ENCODE results near the gene ZNF471.

The ZNF471 gene

DNA sequence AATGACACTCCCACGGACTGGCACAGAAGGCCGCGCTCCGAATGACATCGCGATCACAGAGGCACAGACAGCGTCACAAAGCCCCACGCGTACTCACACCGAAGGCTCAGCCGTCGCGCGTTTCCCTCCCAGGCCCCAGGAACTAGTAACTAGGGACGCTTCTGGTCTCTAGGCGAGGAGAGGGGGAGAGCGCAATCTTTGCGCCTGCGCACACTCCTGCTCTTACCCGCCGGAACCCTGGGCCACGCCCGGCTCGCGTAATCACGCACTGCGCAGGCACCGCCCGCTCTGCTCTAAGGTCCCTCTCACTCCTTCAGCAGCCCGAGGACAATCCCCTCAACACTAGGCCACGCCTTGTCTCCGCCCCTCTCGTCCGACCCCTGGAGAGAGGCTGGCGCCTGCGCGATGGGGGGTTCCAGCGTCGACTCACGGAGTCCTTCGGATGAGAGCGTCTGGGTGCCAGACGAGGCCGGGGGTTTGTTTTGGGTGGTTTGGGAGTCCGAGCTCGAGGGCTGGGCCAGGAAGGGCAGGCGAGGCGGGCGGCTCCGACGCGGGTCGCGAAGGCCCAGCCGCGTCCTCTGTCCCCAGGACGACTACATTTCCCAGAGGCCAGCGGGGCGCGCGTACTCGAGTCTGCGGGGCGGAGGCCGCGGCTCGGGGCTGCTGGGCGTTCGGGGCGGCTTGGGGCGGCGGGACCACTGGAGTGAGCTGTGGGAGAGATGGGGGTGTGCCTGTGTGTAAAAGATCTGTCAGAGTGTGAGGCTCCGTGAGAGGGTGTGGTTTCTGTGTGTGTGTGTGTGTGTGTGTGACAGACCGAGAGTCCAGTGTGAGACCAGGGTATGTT lies at the start of gene ZNF471:
Gene ZNF471 (plus strand): TSS at position 410 of the 844 bp plus-strand sequence. CDS start 3,717 bp downstream, outside the sequence.
- DNase-seq (ENCODE audit: low spot score), result peak; percentile 98

GRCh38 chr19:56474308-56474707 lies 33.3 kb upstream of the ZNF471 start:
- no peak for DNase-seq (ENCODE audit: low spot score)

DNA sequence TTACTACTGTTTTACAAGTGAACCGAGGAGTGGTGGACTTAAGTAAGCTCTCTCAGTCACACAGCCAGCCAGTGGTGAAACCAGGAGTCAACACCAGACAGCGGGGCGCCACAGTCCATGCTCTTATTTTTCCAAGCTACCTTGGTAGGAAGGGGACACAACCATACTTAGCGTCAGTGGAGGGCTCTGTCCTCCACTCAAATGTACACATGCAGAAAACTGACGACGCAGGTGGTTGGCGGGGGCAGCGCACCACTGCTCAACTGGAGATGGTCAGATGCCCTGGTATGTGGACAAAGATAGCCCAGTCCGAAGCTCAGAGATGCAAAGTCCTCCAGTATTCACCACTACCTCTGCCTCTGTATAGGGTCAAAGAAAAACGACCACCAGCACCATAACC lies 31.6 kb upstream of the ZNF471 start:
- DNase-seq (ENCODE audit: low spot score), result no peak

- DNase-seq (ENCODE audit: low spot score), result peak; percentile 88
Measured at GRCh38 chr19:56476651-56477428, 30.8 kb upstream of the ZNF471 start, which contains the start of gene ZNF667. Gene ZNF667, minus strand, starts transcription at chr19:56477345. Its CDS starts 14,975 bp downstream, at chr19:56462370.

DNA sequence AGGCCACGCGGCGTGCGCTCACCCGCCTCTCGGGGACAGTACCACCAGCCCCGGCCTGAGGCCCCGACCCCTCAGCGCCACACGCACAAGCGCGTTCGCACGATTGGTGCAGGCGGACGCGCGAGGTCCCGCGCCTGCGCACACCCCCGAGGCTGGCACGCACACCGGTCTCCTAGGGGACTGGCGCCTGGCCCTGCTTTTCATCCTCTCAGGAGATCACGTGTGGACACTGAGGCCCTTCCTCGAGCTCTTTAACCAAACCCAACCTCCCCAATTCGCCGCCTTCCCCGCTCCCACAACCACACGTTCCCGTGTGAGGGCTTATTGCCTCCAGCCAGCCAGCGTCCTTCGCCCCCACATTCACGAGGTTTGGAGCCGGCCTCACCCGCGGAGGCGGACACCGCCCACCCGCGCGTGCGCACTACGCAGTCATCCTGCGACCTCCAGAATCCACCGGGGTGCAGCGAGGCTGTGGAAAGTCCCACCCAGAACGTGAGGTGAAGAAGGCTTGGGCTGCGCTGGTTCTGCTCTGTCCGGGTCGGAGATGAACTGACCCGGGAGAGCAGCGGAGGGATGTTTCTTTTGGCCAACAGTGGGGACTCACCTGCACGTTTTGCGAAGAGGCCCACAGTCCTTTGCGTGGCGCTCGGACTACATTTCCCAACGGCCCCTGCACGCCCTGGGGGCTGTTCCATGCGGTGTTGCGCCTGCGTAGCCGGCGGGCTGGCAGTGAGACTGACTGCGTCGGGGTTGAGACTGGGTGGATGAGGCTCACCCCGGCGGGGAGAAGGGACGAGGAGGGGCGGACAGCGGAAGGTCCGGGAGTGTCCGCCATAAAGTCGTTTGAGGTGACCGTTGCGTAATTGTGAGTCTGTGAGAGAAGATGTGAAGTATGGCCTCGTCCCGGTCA lies 30.0 kb upstream of the ZNF471 start:
- peak; percentile 93 for DNase-seq (ENCODE audit: low spot score)

DNA sequence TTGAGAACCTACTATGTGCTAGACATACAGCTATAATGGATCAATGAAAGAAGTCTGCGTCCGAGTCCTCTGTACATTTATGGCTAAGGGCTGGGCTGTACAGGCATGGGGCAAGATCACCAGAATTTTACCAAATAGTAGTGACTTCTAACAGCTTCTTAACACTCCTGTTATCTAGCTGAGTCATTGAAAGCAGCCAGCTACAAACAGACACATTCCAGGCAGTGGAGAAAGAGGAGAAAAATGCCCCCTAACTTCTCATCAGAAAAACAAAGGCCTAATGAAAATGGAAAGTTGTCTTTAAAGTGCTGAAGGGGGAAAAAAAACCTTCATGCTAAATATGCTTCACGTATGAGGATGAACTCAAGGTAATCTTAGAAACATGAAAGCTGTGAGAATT lies 16.3 kb upstream of the ZNF471 start:
- DNase-seq (ENCODE audit: low spot score), result no peak

DNA sequence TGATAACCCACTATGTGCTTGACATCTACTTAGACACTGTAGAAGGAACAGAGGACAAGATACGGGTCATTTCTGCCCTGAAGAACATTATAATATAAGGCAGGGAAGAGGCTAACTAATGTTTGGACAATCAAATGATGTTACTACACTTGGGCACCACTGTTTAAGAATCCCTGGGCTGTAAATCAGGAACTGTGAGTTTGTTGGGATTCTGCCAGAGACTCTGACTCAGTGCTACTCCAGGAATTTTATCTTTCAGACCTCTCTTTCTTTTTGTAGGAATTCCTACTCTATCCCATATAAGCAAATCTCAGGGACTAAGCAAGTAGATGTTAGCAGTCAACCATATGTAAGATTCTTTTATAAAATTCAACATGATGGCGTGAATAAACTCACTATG lies 3.1 kb upstream of the ZNF471 start:
- peak; percentile 18 for DNase-seq (ENCODE audit: low spot score)

- DNase-seq (ENCODE audit: low spot score), result peak; percentile 6
Measured at GRCh38 chr19:56508290-56508778, 679 bp downstream of the ZNF471 start.

DNA sequence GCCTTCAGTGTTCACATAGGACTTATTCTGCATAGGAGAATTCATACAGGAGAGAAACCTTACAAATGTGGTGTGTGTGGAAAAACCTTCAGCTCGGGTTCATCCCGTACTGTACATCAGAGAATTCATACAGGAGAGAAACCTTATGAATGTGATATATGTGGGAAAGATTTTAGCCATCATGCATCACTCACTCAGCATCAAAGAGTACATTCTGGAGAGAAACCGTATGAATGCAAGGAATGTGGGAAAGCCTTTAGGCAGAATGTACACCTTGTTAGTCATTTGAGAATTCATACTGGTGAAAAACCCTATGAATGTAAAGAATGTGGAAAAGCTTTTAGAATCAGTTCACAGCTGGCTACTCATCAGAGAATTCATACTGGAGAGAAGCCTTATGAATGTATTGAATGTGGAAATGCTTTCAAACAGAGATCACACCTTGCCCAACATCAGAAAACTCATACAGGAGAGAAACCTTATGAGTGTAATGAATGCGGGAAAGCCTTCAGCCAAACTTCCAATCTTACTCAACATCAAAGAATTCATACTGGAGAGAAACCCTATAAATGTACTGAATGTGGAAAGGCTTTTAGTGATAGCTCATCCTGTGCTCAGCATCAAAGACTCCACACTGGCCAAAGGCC lies 17.7 kb downstream of the ZNF471 start:
- DNase-seq (ENCODE audit: low spot score), result no peak

DNA sequence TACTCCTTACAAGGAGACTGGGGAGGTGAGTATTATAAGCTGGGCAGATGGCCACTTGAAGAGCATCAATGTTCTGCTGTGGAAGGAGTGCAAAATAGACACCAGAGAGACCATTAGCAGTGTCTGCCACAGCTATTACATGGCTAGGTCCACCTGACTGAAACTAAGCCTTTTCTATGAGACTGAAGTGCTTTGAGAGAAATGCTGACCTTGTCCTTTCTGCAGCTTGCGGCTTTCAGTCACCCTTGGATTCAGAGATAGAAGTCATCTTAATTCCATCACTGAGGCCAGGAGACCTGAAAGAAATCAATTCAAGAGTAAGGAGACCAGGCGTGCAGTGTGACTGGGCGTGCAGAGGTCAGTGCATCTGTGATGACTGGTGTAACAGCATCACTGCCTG lies 29.8 kb downstream of the ZNF471 start:
- DNase-seq (ENCODE audit: low spot score), result no peak

DNA sequence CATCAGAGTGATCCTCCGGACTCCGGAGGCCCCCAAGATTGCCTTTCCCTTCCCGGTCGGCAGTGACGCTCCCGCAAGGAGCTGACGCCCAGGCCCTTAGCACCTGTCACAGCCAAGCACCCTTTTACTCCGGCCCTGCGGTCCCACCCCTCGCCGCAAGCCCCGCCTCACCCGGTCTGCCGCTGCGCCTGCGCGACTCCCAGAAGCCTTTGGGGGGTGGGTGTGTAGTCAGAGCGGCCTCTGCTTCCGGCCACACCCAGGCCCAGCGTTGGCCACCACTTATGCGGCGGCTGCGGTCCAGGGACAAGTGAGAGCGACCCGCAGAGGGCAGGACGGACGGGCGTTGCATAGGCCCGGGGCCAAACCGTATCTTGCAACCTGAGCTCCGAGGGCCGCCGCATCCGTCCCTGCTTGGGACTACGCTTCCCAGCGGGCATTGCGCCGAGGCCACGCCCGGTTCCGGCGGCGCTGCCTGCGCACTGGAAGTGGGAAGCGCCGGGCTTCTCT lies 30.7 kb downstream of the ZNF471 start:
- DNase-seq (ENCODE audit: low spot score), result peak; percentile 90

DNA sequence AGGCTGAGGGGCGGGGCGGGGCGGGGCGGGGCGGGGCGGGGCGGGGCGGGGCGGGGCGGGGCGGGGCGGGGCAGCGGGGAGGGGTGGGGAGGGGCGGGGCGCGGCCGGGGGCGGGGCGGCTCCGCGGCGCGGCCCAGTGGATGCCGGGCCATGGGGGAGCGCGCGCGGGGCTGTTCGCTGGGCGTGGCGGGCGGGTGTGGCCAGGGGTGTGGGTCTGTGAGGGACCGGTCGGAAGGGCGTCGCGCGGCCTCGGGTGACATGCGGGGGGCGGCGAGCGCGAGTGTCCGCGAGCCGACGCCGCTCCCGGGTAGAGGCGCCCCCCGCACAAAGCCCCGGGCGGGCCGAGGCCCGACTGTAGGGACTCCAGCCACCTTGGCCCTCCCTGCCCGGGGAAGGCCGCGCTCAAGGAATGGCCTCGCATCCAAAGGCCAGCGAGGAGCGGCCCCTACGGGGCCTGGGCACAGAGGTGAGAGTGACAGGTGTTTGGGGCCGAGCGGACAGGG lies 31.2 kb downstream of the ZNF471 start, which contains the start of gene ZFP28:
Gene ZFP28 (plus strand): TSS at position 188 of the 503 bp plus-strand sequence. CDS start 71 bp downstream, at position 259.
- no peak for DNase-seq (ENCODE audit: low spot score)

DNA sequence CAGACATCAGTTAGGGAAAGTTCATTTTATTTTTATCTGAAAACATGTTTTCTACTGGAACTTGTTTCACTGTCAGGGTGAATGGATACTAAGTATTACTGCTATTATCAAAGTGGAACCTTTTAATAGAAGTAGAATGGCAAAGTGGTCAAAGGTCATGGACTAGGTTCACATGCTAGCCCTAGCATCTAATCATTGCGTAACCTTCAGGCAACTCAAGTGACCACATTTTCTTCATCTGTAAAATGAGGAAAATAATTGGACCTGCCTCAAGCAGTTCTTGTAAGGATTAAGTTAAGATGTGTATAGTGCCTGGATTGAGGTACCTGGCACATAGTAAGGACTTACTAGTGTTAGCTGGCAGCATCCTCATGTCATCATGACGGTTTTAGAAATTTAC lies 36.1 kb downstream of the ZNF471 start:
- no peak for DNase-seq (ENCODE audit: low spot score)

DNA sequence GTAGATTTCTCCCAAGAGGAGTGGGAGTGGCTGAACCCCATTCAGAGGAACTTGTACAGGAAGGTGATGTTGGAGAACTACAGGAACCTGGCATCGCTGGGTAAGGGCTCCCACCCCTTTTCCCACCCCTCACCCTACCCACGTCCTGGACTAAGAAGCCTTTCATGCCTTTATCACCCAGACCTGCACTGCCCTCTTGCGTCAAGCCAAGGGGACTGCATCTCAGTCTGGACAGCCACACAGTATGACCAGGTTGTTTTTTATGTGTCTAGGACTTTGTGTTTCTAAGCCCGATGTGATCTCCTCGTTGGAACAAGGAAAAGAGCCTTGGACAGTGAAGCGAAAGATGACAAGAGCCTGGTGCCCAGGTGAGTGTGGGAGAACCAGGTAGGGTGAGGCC lies 39.9 kb downstream of the ZNF471 start:
- DNase-seq (ENCODE audit: low spot score), result no peak

DNA sequence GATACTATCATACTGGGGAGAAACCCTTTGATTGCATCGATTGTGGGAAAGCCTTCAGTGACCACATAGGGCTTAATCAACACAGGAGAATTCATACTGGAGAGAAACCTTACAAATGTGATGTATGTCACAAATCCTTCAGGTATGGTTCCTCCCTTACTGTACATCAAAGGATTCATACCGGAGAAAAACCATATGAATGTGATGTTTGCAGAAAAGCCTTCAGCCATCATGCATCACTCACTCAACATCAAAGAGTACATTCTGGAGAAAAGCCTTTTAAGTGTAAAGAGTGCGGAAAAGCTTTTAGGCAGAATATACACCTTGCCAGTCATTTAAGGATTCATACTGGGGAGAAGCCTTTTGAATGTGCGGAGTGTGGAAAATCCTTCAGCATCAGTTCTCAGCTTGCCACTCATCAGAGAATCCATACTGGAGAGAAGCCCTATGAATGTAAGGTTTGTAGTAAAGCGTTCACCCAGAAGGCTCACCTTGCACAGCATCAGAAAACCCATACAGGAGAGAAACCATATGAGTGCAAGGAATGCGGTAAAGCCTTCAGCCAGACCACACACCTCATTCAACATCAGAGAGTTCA lies 46.7 kb downstream of the ZNF471 start:
- DNase-seq (ENCODE audit: low spot score), result no peak

GRCh38 chr19:56562766-56563165 lies 55.1 kb downstream of the ZNF471 start:
- DNase-seq (ENCODE audit: low spot score), result no peak

DNA sequence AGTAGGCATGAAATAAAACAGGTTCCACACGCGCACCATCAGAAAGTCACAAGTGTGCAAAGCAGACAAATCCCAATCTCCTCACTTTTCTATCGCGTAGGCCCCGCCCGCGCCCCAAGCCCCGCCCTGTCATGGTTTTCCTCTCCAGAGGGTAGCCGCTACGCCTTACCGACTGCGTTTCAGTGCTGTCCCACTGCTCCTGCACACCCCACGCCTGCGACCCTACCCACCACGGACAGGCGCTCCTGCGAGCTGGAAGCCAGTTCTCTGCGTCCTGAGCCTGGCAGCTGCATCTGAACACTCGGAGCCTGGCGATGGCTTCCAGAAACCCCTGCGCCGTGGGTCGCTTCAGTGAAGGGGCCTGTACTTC lies 59.2 kb downstream of the ZNF471 start:
- no peak for DNase-seq (ENCODE audit: low spot score)

GRCh38 chr19:56567274-56568120 lies 59.8 kb downstream of the ZNF471 start, which contains the start of gene ZNF470:
Gene ZNF470, plus strand, starts transcription at chr19:56567468. Its CDS starts 2,844 bp downstream, at chr19:56570312.
- DNase-seq (ENCODE audit: low spot score), result peak; percentile 93

DNA sequence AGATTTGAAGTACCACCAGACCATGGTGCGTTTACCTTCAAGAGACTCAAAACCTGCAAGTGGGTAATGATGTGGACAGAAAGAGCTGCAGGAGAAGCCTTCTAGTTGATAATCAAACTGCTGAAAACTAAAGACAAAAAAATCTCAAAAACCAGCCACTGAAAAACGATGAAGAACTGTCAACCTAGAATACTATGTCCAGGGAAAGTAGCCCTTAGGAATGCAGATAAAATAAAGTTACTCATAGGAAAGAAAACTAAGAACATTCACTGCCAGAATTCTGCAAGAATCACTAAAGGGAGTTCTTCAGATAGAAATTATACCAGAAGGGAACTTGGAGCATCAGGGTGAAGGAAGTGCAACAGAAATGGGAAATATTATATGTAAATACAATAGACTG lies 64.9 kb downstream of the ZNF471 start:
- DNase-seq (ENCODE audit: low spot score), result no peak
